ENCODE results near the gene ITIH2.

DNA sequence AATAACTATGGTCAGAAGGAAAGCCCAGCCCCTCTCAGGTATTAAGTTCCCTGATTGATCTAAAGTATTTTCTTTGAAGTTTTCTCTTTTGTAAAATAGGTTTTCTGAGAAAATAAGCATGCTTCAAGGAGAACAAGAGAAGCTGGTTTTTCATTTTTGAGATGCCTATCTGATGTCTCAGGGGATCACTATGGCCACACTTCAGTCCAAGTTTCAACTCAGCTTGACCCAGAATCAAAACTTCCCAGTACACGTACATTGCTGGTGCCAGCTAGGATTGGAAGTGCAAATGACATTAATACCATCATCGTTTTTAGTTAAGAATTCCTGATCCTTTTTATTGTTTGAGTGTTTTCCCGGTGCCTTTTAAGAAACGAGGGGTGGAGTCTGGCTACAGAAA is 43.6 kb upstream of the ITIH2 start:
- TF ChIP-seq, protein P1, sequence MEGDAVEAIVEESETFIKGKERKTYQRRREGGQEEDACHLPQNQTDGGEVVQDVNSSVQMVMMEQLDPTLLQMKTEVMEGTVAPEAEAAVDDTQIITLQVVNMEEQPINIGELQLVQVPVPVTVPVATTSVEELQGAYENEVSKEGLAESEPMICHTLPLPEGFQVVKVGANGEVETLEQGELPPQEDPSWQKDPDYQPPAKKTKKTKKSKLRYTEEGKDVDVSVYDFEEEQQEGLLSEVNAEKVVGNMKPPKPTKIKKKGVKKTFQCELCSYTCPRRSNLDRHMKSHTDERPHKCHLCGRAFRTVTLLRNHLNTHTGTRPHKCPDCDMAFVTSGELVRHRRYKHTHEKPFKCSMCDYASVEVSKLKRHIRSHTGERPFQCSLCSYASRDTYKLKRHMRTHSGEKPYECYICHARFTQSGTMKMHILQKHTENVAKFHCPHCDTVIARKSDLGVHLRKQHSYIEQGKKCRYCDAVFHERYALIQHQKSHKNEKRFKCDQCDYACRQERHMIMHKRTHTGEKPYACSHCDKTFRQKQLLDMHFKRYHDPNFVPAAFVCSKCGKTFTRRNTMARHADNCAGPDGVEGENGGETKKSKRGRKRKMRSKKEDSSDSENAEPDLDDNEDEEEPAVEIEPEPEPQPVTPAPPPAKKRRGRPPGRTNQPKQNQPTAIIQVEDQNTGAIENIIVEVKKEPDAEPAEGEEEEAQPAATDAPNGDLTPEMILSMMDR (IDR thresholded peaks at IDR 0.05; ENCODE audit: insufficient read depth, low read length, poor library complexity, severe bottlenecking) = no peak
- no peak for TF ChIP-seq EZH2phosphoT487 (conservative IDR thresholded peaks at IDR 0.05; ENCODE audit: low read length)
